Renal pelvis (tissue), 12 donors: ENCODE results near the gene SLC9A4. TPM values are rescaled to one million over a fixed set of nuclear protein-coding genes. Genes with fewer than 3 reads are reported as not detected.

Source experiments
- DNase-seq: peaks from one replicate; pipeline ENCODE4 v3.0.0-alpha.2; 2013
- long read RNA-seq, 16 experiments: transcript quantifications; one replicate each; lab custom pipeline, GENCODE V29; 2026
- polyA plus RNA-seq, 3 donors: library from polyadenylated mRNA; unstranded; fragments of 120-200 nt; gene quantifications; one replicate each; pipeline ENCODE4 v1.2.1, GENCODE V29; 2013; ENCODE audit not compliant: insufficient read length in 3 of 3

Gene SLC9A4, protein sequence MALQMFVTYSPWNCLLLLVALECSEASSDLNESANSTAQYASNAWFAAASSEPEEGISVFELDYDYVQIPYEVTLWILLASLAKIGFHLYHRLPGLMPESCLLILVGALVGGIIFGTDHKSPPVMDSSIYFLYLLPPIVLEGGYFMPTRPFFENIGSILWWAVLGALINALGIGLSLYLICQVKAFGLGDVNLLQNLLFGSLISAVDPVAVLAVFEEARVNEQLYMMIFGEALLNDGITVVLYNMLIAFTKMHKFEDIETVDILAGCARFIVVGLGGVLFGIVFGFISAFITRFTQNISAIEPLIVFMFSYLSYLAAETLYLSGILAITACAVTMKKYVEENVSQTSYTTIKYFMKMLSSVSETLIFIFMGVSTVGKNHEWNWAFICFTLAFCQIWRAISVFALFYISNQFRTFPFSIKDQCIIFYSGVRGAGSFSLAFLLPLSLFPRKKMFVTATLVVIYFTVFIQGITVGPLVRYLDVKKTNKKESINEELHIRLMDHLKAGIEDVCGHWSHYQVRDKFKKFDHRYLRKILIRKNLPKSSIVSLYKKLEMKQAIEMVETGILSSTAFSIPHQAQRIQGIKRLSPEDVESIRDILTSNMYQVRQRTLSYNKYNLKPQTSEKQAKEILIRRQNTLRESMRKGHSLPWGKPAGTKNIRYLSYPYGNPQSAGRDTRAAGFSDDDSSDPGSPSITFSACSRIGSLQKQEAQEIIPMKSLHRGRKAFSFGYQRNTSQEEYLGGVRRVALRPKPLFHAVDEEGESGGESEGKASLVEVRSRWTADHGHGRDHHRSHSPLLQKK
- polyA plus RNA-seq = 10 to 100 TPM in 1 of 3 donors, 1 to 10 TPM in 2; 5.5 to 13.2 (median 6.7) TPM
- long read RNA-seq, donor 1 = 0 reads
- long read RNA-seq, donor 2 = 0 reads
- long read RNA-seq, donor 3 = 0 reads
- long read RNA-seq, donor 4 = 0 reads
- long read RNA-seq, donor 5 = 0 reads
- long read RNA-seq, donor 6, full-length matches to known transcripts = 1 of 1 reads
- long read RNA-seq, donor 6, partial matches to known transcripts = 0 of 1 reads
- long read RNA-seq, donor 6, other reads (novel, unspliced or antisense) = 0 of 1 reads
- long read RNA-seq, donor 7, full-length matches to known transcripts = 1 of 1 reads
- long read RNA-seq, donor 7, partial matches to known transcripts = 0 of 1 reads
- long read RNA-seq, donor 7, other reads (novel, unspliced or antisense) = 0 of 1 reads
- long read RNA-seq, donor 8 = 0 reads
- long read RNA-seq, donor 9, full-length matches to known transcripts = 1 of 1 reads
- long read RNA-seq, donor 9, partial matches to known transcripts = 0 of 1 reads
- long read RNA-seq, donor 9, other reads (novel, unspliced or antisense) = 0 of 1 reads
- long read RNA-seq, donor 10, full-length matches to known transcripts = 1 of 1 reads
- long read RNA-seq, donor 10, partial matches to known transcripts = 0 of 1 reads
- long read RNA-seq, donor 10, other reads (novel, unspliced or antisense) = 0 of 1 reads
- long read RNA-seq, donor 11, full-length matches to known transcripts = 1 of 1 reads
- long read RNA-seq, donor 11, partial matches to known transcripts = 0 of 1 reads
- long read RNA-seq, donor 11, other reads (novel, unspliced or antisense) = 0 of 1 reads
- long read RNA-seq, donor 12, full-length matches to known transcripts = 4 of 4 reads
- long read RNA-seq, donor 12, partial matches to known transcripts = 0 of 4 reads
- long read RNA-seq, donor 12, other reads (novel, unspliced or antisense) = 0 of 4 reads
- long read RNA-seq, donor 13, full-length matches to known transcripts = 1 of 1 reads
- long read RNA-seq, donor 13, partial matches to known transcripts = 0 of 1 reads
- long read RNA-seq, donor 13, other reads (novel, unspliced or antisense) = 0 of 1 reads
- long read RNA-seq, donor 14 = 0 reads
- long read RNA-seq, donor 15 = 0 reads
- long read RNA-seq, donor 16 = 0 reads

DNA sequence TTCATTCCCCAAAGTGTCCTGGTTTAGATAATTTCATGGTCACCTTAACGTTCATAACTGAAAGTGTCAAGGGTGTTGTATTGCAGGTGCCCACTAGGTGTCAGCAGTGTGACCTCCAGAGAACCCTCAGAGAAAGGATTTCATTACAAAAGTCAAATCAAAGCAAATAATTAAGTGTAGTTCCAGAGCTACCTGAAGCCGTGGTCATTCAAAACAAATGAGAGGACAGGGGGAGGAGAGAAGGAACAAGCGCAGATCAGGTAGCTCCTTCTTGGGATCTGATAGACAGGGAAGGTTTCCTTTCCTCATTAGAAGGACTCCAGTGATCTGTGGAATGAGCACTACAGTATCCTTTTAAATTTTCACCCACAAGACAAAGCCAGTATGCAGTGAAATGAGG lies at the start of gene SLC9A4:
SLC9A4 (plus strand) TSS at position 207 of the 400 bp plus-strand sequence. CDS start 534 bp downstream, outside the sequence.
- peak; percentile 45 for DNase-seq

DNA sequence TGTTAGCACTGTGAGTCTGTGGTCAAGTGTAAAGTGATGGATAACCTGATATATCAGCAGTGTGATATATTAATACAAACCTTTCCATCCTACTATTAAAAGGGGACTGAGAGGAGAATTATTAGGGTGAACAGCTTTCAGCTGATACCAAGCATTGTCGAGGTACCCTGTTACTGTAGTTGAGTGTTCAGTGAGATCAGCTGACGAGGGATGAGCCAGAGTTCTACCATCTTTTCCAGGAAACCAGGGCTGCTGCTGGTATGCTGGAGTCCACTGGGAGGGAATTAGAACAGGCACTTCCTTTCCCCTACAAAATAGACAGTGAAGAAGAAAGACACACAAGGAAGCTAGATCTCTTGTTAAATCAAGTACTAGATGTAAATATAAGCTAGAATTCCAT lies 49.7 kb upstream of the SLC9A4 start:
- no peak for DNase-seq

DNA sequence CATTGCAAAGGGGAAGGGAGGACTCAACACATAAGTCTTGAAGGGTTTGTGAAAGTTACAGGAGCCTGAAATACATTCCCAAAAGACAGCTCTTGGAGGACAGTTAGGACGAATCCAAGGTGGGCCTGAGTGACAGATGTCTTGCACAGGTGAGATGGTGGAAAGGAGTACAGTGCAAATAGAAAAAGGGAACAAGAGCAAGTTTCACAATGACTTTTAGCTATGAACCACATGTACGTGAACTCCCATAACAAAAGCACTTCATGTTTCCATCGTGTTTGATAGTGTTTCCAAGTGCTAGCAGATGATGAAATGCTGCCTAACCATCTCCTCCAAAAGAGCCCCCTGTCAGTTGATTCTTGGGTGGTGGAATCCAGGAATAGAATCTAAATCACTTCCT lies 48.3 kb upstream of the SLC9A4 start:
- no peak for DNase-seq

DNA sequence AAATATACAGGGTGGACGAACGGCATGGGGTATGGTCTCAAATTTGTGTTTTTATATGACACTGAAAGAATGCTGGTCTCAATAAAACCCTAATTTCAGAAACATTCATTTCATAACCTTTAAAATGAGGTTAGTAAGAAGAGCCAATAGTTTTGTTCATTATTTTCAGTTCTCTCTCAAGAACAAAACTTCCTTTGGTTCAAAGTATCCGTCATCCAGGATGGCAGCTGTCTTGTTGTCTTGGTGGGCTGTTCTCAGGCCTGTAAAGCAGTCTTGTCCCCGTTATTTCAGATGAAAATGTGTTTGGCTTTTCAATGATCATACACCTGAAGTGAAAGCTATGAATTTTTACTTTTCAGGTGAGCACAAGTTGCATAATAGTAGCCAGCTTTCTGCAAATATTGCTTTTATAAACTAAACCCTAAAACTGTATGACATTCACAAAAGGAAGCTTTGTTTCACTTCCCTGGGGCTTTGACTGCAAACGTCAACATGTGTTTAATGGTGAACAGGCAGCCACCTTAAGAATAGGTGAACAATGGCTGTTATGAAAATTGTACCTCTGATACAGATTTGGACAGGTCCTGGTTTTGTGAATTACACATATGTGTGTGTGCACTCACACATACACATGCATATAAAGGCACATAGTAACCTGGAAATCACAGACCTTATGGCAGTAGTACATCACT lies 47.4 kb upstream of the SLC9A4 start:
- no peak for DNase-seq

DNA sequence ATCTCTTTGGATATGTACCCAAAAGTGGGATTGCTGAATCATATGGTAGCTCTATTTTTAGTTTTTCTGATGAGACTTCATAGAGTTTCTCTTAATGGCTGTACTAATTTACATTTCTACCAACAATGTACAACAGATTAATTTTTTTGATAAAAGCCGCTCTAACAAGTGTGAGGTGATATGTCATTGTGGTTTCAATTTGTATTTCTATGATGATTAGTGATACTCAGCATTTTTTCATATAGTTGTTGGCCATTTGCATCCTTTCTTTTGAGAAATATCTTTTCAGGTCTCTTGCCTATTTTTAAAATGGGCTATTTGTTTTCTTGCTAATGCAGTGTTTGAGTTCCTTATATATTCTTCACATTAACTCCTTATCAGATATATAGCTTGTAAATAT lies 45.8 kb upstream of the SLC9A4 start:
- DNase-seq = no peak

DNA sequence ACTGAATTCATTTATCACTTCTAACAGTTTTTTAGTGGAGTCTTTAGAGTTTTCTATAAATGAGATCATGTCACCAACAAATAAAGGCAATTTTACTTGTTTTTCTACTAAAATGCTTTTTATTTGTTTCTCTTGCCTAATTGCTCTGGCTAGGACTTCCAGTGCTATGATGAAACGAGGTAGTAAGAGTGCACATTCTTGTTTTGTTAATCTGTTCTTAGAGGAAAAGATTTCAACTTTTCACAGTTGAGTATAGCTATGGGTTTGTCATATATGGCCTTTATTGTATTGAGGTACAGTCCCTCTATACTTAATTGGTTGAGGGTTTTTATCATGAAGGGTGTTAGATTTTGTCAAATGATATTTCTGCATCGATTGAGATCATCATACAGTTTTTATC lies 44.5 kb upstream of the SLC9A4 start:
- DNase-seq = no peak

DNA sequence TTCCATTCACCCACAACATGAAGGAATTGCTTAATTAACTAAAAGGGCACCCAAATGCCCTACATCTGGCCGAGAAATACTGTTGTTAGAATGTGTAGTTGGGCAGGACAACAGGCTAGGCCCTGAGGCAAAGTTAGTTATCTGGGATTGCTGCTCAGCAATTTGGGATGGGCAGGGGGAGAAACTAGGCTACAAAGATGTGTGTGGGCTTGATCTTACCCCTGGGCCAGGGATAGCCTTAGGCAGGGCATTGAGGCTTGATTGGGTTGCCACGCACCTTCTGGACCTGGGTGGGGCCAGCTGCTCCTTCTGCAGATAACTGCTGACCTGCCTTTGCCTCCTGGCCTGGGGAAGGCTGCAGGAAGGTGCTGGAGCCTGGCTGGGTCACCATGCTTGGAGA lies 40.6 kb upstream of the SLC9A4 start:
- DNase-seq = no peak

DNA sequence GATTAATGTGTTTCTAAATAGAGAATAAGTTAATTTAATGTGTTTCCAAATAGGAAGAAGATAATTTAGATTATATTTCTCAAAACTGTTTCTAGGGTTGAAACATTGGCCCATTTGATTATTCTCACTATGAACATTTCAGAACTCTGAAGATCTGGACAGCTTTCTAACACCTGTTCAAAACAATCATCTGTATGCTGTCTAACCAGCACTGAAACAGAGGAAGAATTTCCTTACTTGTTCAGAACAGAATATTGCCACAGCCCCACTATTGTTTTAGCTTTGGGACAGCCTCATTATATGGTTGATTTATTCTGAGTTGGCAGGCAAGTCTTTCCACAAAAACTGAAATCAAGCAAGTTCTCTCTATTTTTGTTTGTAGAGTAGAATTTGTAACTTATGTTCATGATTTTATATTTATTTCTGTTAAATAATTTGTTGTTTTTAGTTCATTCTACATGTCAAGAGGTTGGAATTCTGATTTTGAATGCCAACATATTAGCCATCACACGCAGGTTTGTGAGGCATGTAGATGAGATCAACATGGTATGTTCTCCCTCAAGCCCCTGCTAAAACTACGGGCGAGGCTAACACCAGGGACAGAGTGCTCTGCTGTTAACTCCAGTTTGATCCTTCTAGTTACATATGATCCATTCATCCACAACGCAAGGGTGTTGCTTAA lies 38.9 kb upstream of the SLC9A4 start:
- no peak for DNase-seq

DNA sequence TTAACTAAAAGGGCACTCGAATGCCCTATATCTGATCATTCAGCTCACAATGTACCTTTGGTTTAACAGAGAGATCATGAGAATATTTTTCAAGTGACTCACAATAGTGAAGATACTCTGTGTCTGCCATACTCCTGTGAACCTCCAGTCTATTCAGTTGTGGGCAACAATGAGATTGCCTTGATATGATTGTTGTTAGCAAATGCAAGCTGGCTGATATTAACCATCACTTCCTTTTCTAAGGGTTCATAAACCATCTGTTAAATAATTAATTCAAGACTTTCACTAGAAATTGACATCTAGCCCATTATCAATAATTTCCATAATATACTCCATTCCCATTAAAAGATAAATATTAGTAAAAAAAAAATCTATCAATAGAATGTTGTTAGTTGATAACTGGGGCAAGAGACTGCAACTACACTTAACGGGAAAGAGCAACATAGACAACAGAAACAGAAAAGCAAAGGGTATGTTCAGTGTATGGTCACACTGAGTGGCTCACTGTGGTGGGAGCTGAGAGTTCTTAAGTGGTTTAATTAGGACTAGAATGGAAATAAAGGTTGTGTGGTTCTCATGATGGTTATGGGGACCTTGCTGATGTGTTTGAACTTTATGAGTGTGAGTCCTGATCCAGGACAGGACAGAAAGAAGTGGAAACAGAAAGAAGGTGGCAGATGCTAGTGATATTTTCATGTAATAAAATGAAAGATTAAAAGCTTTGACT lies 38.2 kb upstream of the SLC9A4 start:
- no peak for DNase-seq

DNA sequence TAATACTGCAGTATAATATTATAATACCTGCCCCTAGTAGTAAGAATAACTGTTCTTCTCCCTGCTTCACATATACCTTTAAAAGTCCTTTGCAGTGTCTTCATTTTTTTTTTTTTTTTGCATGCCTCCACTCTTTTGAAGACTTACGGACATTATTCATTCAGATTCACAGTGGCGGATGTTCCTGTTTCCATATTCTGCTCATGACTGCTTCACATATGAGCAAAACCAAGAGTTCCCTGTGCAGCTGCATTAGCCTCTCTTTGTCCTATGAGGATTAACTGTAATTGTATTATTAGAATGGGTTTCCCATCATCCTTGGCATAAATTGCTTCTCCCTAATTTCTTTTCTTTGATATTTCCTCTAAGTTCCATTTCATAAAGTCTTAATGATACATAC lies 37.3 kb upstream of the SLC9A4 start:
- DNase-seq = no peak

DNA sequence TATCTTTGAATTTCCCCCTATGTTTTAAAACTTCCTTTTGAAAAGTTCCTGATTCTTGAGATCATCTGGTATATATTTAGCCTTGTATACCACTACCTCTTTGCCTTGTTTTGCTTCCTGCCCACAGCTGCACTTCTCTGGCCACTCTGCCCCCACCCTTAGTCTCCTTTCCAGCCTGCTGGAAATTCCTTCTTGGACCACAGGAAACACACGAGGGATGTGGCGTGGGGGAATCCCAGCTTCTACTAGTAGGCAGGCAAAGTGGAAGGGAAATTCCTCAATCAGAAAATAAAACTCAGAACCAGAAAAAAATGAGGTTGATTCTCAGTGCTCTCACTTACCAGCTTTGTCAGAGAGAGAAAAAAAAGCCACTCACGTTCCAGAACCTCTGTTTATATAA lies 36.7 kb upstream of the SLC9A4 start:
- DNase-seq = no peak

DNA sequence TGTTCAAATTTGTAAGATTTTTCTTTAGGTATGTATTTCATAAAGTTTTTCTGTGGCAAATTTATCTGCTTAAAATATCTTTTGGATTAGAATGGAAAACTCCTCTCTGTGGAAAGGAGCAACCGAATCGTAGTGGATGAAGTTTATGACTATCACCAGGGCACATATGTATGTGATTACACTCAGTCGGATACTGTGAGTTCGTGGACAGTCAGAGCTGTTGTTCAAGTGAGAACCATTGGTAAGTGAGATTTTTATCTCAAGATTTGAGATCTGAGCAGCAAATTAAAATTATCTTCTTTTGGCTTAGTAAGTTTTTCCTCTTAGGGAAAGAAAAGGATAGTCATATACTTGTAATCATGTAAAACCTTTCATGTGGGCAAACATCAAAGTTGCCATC lies 35.9 kb upstream of the SLC9A4 start:
- DNase-seq = no peak

DNA sequence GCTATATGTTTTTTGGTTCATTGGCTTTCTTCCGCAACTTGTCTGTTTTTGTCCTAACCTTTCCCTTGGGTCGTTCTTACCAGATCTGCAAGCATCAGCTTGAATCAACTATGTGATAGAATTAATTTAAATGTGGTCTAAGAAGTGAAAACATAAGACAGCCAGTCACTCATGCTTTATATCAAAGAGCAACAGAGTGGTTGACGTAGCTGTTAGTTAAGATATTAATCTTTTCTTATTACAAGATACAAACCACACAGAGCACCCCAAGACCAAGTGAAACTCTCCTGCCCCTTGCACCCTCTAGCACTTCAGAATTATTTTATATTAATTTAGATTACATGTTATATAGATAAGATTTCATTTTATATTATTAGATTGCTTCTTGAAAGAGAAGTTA lies 34.9 kb upstream of the SLC9A4 start:
- no peak for DNase-seq

DNA sequence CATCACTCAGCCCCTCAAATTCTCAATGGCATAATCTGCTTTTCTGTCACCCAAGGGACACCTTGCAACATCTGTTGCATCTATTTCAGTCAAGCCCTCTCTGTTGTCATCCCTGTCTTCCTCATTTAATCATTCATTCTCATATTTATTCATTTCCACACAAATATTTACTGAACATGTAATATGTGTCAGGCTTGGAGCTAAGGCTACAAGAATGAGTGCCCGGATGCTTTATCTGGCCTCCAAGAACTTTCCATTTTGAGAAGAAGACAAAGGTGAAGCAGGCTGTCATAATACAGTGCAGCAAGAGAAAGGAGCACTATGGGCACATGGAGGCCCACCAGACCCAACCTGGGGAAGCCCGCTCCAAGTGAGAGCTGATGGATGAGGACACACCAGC lies 34.4 kb upstream of the SLC9A4 start:
- no peak for DNase-seq

DNA sequence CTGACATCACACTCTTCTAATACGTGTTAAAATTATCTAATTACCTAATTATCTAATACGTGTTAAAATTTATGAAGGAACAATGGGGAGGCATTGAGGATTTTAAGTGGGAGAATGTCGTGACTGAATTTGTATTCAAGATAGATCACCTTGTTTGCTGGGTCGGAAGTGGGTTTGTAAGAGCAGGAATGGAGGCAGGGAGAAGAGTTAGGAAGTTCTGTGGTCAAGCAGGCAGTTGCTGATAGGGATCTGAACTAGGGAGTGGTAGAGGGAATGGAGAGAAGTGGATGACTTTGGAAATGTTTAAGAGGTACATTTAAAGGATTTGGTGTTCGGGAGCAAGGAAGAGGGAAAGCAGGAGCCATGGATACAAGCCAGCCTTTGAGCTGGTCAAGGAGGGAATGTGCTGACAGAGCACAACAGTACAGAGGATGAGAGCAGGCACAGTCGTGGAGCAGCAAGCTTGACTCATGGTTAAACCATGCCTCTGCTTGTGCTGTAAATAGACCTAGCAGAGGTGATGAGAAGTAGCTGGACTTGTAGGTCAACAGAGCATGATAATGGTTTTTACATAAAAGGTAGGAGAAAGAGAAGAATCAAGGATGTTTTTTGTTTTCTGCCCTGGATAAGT lies 33.8 kb upstream of the SLC9A4 start:
- no peak for DNase-seq

DNA sequence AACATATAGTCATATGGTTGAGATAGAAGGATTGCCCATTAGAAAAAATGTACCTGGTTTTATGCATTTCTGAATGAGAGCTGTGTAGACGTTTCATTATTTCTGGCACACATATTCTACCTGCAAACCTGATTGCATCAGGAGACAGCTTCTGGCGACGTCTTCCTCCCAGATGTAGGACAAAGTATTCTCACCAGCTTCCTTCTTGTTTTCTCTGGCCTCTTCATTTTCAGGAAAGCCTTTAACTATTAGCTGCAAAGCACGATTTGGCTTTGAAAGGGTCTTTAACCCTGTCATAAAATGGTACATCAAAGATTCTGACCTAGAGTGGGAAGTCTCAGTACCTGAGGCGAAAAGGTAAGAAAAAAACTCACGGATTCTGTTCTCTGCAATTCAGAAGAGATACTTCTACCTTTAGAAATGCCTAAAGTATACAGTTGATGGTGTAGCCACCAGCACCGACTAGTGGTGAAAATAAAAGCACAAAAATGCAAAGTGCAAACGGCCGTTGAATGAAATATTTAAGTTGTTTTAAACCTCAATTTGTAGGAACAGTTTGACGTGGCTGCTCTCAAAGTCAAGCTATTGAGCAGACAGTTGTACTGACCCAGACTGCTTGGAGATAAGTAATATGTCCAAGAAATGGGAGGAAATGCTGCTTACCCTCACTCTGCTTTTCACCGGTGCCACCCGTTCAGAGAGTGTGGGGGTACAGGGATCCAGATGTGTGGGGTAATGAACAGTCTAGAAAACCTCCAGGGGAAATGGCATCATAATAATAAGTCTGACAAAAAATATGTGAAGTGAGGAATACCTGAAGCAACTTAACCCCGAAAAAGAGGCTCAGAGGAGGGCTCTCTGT lies 29.8 kb upstream of the SLC9A4 start:
- peak; percentile 35 for DNase-seq

DNA sequence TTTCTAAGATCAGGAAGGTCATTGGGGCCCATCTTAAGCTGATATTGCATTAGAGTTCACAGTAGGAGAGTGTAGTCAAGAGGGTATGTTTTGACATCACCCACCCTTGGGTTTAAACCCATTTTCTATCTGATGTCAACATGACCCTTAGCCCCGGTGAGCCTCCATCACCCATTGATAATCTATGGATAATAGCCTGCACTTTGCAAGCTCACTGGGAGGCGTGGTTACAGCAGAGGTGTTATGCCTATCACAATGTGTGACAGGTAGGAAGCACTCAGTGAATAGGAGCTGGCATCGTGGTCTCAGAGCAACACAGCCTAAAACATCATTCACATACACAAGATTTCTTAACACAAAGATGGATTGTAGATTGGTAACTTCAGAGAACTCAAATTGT lies 28.8 kb upstream of the SLC9A4 start:
- DNase-seq = no peak
